K562 (cell line): ENCODE data around the gene SVBP. TPM values are rescaled to one million over a fixed set of nuclear protein-coding genes. Genes with fewer than 3 reads are reported as not detected.

Experiments
- BHLHE40 ChIP-seq: IDR thresholded peaks from 2 replicates; pipeline ENCODE4 v1.6.1; 2011; ENCODE audit warnings: low read length, improper control_type of control experiment
- DIDO1 ChIP-seq: fragments of 450-650 bp; IDR thresholded peaks from 2 replicates; pipeline ENCODE4 v1.6.1; 2016; ENCODE audit warnings: low read depth, missing biosample characterization, missing genetic modification characterization
- DMBX1 ChIP-seq: fragments of 250-450 bp; sonication (Bioruptor Pico); IDR thresholded peaks from 2 replicates; pipeline ENCODE4 v1.8.0; 2022; ENCODE audit warnings: inconsistent platforms, mild to moderate bottlenecking, moderate library complexity, borderline replicate concordance
- GATAD2A ChIP-seq: fragments of 450-650 bp; IDR thresholded peaks from 2 replicates; pipeline ENCODE4 v1.6.1; 2017
- HLTF ChIP-seq: fragments of 450-650 bp; IDR thresholded peaks from 2 replicates; pipeline ENCODE4 v1.6.1; 2016
- KAT7 ChIP-seq: sonication (generic); formaldehyde crosslinking; IDR thresholded peaks from 2 replicates; pipeline ENCODE4 v1.8.0; 2022; ENCODE audit warnings: missing genetic modification reagents, mild to moderate bottlenecking, borderline replicate concordance
- MLLT1 ChIP-seq, 2 experiments: fragments of 450-650 bp; IDR thresholded peaks; 2 replicates each; pipeline ENCODE4 v1.6.1; 2016
- NBN ChIP-seq: fragments of 450-650 bp; IDR thresholded peaks from 2 replicates; pipeline ENCODE4 v1.6.1; 2016; ENCODE audit warnings: low read depth, mild to moderate bottlenecking
- OTX1 ChIP-seq: fragments of 450-650 bp; formaldehyde crosslinking; IDR thresholded peaks from 2 replicates; pipeline ENCODE4 v1.4.0; 2022; ENCODE audit warnings: mild to moderate bottlenecking
- RBFOX2 ChIP-seq: fragments of 200-400 bp; formaldehyde crosslinking; IDR thresholded peaks from 2 replicates; pipeline ENCODE4 v1.6.1; 2017; ENCODE audit warnings: low read depth, mild to moderate bottlenecking, low read length, moderate library complexity
- SMAD4 ChIP-seq: fragments of 250-450 bp; sonication (Bioruptor Pico); conservative IDR thresholded peaks from 2 replicates; pipeline ENCODE4 v1.8.0; 2021; ENCODE audit warnings: inconsistent platforms, mild to moderate bottlenecking, moderate library complexity
- SOX6 ChIP-seq: fragments of 450-650 bp; IDR thresholded peaks from 2 replicates; pipeline ENCODE4 v1.6.1; 2014; ENCODE audit warnings: mild to moderate bottlenecking
- SP1 ChIP-seq: sonication (generic); formaldehyde crosslinking; IDR thresholded peaks from 2 replicates; pipeline ENCODE4 v1.8.1; 2022; ENCODE audit warnings: mild to moderate bottlenecking, missing genetic modification reagents
- TCF7L2 ChIP-seq: fragments of 150-350 bp; IDR thresholded peaks from 2 replicates; pipeline ENCODE4 v1.6.1; 2016; ENCODE audit warnings: low read depth, mild to moderate bottlenecking, low read length, moderate library complexity
- TRIM28 ChIP-seq: fragments of 450-650 bp; IDR thresholded peaks from 2 replicates; pipeline ENCODE4 v1.6.1; 2017
- TSC22D4 ChIP-seq: fragments of 450-650 bp; IDR thresholded peaks from 2 replicates; pipeline ENCODE4 v1.6.1; 2016; ENCODE audit warnings: missing genetic modification characterization, missing biosample characterization, control low read depth
- XRCC5 ChIP-seq: fragments of 200-400 bp; formaldehyde crosslinking; IDR thresholded peaks from 2 replicates; pipeline ENCODE4 v1.6.1; 2017; ENCODE audit warnings: low read depth, mild to moderate bottlenecking, low read length
- ZBTB17 ChIP-seq: fragments of 450-650 bp; formaldehyde crosslinking; IDR thresholded peaks from 2 replicates; pipeline ENCODE4 v1.4.0; 2020; ENCODE audit warnings: mild to moderate bottlenecking
- ZNF592 ChIP-seq: fragments of 450-650 bp; IDR thresholded peaks from 2 replicates; pipeline ENCODE4 v1.6.1; 2017; ENCODE audit warnings: antibody characterized with exemption, mild to moderate bottlenecking
- polyA plus RNA-seq, 8 experiments: library from polyadenylated mRNA; depleted of rRNA in 4 of 8; stranded (reverse) in 5 of 8; unstranded in 3 of 8; fragments of >200 nt; fragmentation: Nextera tagmentation in 2 of 8; fragmentation: Illumina TruSeq in 1 of 8; extraction: Ambion mirVana in 2 of 8; extraction: Trizol in 1 of 8; gene quantifications; 2 replicates each; pipeline versions ENCODE4 v1.2.1 to v1.2.3, GENCODE V29; 2011 to 2014; ENCODE audit warnings: inconsistent platforms in 1 of 8, missing spikeins in 1 of 8
- total RNA-seq, 7 experiments: library from RNA; depleted of rRNA in 6 of 7; stranded (reverse); fragments of >200 nt in 6 of 7; fragmentation: Illumina TruSeq in 2 of 7; extraction: Trizol in 2 of 7; gene quantifications; 2 replicates each; pipeline versions ENCODE4 v1.2.1 to v1.2.3, GENCODE V29; 2011 to 2021; ENCODE audit warnings: low replicate concordance in 1 of 7
- TF ChIP-seq, protein P1 (sequence below): sonication (generic); formaldehyde crosslinking; IDR thresholded peaks from 2 replicates; pipeline ENCODE4 v1.8.1; 2023; ENCODE audit warnings: mild to moderate bottlenecking, missing genetic modification reagents, moderate library complexity
- TF ChIP-seq, protein P2 (sequence below): fragments of 200-800 bp; sonication (Bioruptor generic); IDR thresholded peaks from 2 replicates; pipeline ENCODE4 v1.6.1; 2017; ENCODE audit warnings: missing genetic modification characterization, missing compliant biosample characterization

SVBP gene
- total and polyA plus RNA-seq, 9 of the 15 experiments (the other 6 are each of a cell fraction or from before 2014, with no cell fraction given): 31.7 to 49.7 (median 40.0) TPM

- TF ChIP-seq MLLT1 (IDR thresholded peaks at IDR 0.05) (peak; percentile 74 to 94; a peak in 2 of 4 replicates), SMAD4 (CRISPR knock-in tag) (peak; percentile 44), BHLHE40 (no peak; the same call in 1 of the 2 replicates), NBN (0 out of 2 replicates have a peak, but pooled peaks have one; percentile 62), KAT7 (CRISPR knock-in tag) (0 out of 2 replicates have a peak, but pooled peaks have one; percentile 46), TSC22D4 (tag) (no peak), DIDO1 (tag) (peak; percentile 58), HLTF (no peak), RBFOX2 (peak; percentile 95), DMBX1 (CRISPR knock-in tag) (no peak; the same call in 1 of the 2 replicates), SOX6 (peak; percentile 44; the same call in 1 of the 2 replicates), SP1 (CRISPR knock-in tag) (peak; percentile 90), ZNF592 (no peak), OTX1 (CRISPR knock-in tag) (peak; percentile 16), ZBTB17 (CRISPR knock-in tag) (peak; percentile 31; the same call in 1 of the 2 replicates), XRCC5 (0 out of 2 replicates have a peak, but pooled peaks have one; percentile 23), GATAD2A (peak; percentile 36; the same call in 1 of the 2 replicates), TCF7L2 (no peak), TRIM28 (0 out of 2 replicates have a peak, but pooled peaks have one; percentile 70)
- TF ChIP-seq, protein P1, sequence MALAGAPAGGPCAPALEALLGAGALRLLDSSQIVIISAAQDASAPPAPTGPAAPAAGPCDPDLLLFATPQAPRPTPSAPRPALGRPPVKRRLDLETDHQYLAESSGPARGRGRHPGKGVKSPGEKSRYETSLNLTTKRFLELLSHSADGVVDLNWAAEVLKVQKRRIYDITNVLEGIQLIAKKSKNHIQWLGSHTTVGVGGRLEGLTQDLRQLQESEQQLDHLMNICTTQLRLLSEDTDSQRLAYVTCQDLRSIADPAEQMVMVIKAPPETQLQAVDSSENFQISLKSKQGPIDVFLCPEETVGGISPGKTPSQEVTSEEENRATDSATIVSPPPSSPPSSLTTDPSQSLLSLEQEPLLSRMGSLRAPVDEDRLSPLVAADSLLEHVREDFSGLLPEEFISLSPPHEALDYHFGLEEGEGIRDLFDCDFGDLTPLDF (CRISPR knock-in tag): no peak
- TF ChIP-seq, protein P2, sequence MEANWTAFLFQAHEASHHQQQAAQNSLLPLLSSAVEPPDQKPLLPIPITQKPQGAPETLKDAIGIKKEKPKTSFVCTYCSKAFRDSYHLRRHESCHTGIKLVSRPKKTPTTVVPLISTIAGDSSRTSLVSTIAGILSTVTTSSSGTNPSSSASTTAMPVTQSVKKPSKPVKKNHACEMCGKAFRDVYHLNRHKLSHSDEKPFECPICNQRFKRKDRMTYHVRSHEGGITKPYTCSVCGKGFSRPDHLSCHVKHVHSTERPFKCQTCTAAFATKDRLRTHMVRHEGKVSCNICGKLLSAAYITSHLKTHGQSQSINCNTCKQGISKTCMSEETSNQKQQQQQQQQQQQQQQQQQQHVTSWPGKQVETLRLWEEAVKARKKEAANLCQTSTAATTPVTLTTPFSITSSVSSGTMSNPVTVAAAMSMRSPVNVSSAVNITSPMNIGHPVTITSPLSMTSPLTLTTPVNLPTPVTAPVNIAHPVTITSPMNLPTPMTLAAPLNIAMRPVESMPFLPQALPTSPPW (CRISPR knock-in tag): peak; percentile 93
Measured at GRCh38 chr1:42846257-42847110, 29.3 kb upstream of the SVBP start, which contains the start of gene ZNF691 (continued).
